Adrenal gland (tissue), 12 donors: Measurements from ENCODE around the gene ALDH1A3. TPM values are rescaled to one million over a fixed set of nuclear protein-coding genes. Genes with fewer than 3 reads are reported as not detected.
A peak's percentile ranks its signal among the peaks of the same experiment; 100 is the strongest.

ENCODE experiments used
- DNase-seq, 7 donors: peaks; one replicate each; pipeline ENCODE4 v3.0.0-alpha.2; 2019 to 2020
- H3K27ac ChIP-seq, 5 donors: fragments of 200-600 bp; sonication (generic) in 4 of 5; 1 replicate in 3 of 5; 2 replicates in 2 of 5; pipeline versions ENCODE4 v1.5.1 to v1.8.0; 2016 to 2020; ENCODE audit warnings: mild to moderate bottlenecking in 1 of 5
- H3K27me3 ChIP-seq: fragments of 200-600 bp; 2 replicates; pipeline ENCODE4 v1.8.0; 2021
- H3K36me3 ChIP-seq, 2 donors: fragments of 200-600 bp; replicated peaks in 1 of 2; 1 replicate in 1 of 2; 2 replicates in 1 of 2; pipeline versions ENCODE4 v1.5.1 to v1.8.0; 2018 to 2022
- H3K4me1 ChIP-seq, 2 donors: fragments of 200-600 bp; replicated peaks in 1 of 2; 1 replicate in 1 of 2; 2 replicates in 1 of 2; pipeline versions ENCODE4 v1.5.1 to v1.8.0; 2018 to 2021
- H3K4me3 ChIP-seq, 4 donors: fragments of 200-600 bp; sonication (generic) in 3 of 4; one replicate each; pipeline ENCODE4 v1.5.1; 2016 to 2018
- H3K9me3 ChIP-seq, 3 donors: fragments of 200-600 bp; sonication (generic) in 1 of 3; replicated peaks in 1 of 3; 1 replicate in 2 of 3; 2 replicates in 1 of 3; pipeline versions ENCODE4 v1.5.1 to v1.8.0; 2016 to 2021
- POLR2A ChIP-seq, 2 donors: fragments of 450-650 bp; IDR thresholded peaks; one replicate each; pipeline ENCODE4 v1.6.1; 2017; ENCODE audit warnings: antibody characterized with exemption in 2 of 2, mild to moderate bottlenecking in 2 of 2, moderate library complexity in 1 of 2
- WGBS, 4 donors: extraction: QIAGEN DNeasy Blood & Tissue Kit in 2 of 4; methylation state at CpG; one replicate each; pipeline versions ENCODE4 v1.1.5 to v1.1.7; 2013 to 2017; 5-methylcytosine and 5-hydroxymethylcytosine counted together
- intact Hi-C, 2 donors: fragments of 100-400 bp; cut with DNase I; formaldehyde crosslinking; loops; one replicate each; pipeline versions ENCODE4 v1.14.1 to v1.15.0; 2022 to 2023
- polyA plus RNA-seq, 3 donors: library from polyadenylated mRNA; stranded (reverse); fragments of 200-250 nt in 2 of 3; fragments of 350-450 nt in 1 of 3; fragmentation: Illumina TruSeq in 1 of 3; extraction: RNeasy Lipid Tissue Mini Kit (QIAGEN cat#74804) in 1 of 3; gene quantifications; one replicate each; pipeline ENCODE4 v1.2.3, GENCODE V29; 2013 to 2014
- total RNA-seq, 9 donors: library from RNA; depleted of rRNA in 4 of 9; stranded (reverse); fragments of >200 nt in 4 of 9; fragments of 120-200 nt in 1 of 9; fragmentation: NEBNext Ultra II Directional in 1 of 9; extraction: Animal tissue kit (Norgen Biotek cat#: 25700) in 1 of 9; gene quantifications; one replicate each; pipeline versions ENCODE4 v1.1.0 to v1.2.4, GENCODE V29; 2013 to 2023
- TF ChIP-seq, protein P1 (sequence below), 6 experiments: fragments of 450-650 bp in 4 of 6; fragments of 200-600 bp in 2 of 6; sonication (generic) in 1 of 6; IDR thresholded peaks; 1 replicate in 5 of 6; 2 replicates in 1 of 6; pipeline versions ENCODE4 v1.5.1 to v1.8.0; 2016 to 2021; ENCODE audit warnings: antibody characterized with exemption in 6 of 6, mild to moderate bottlenecking in 2 of 6, moderate library complexity in 1 of 6
- donor health status: healthy with polysubstance abuse.
- donor health status: Bipolar disorder and iron deficiency.
- donor health status: DM: yes; HTN: yes; CAD: no.
- donor health status: DM: no; HTN: no; CAD: no.
- donor health status: DM: no; HTN: no; CAD: no.
- donor health status: DM: yes; HTN: yes; CAD: no.

Gene ALDH1A3
- total and polyA plus RNA-seq, 12 donors: 1.8 to 165 (median 30.5) TPM

DNA sequence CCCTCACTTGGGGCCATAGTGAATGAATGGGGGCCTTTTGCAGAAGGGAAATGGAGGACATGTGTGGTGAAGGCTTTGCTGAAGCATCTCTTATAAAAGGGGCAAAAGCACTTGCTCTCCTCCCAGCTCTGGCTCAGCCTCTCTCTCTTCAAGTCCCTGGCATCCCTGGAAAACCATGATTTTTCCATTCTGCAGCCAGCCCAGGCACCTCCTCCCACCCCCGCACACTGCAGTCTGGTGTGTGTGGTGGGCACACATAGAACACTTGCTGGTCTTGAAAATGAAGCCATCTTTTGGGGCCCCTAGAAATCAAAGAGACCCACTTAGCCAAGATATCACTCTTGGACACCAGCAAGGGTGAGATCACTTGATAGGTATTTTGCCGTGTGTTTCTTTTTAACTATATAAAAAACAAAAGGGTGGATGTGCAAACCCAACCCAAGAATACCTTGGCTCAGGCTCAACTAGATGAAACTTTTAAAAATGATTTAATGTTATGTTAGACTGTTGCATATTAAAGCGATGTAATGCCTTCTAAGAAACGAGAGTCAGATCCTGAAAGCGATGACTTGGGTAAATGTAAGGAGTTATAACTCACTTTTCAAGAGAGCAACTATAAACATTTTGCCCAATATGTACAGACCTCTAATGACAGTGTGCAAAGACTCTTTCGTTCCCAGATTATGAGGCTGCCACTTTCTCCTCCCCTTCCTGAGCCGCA is 16.4 kb upstream of the ALDH1A3 start:
- Histone ChIP-seq H3K4me1 (no peaks in the 10 kb centered on the region), H3K27ac (no peak overlapping the region), H3K27me3 (no peaks in the 10 kb centered on the region), H3K9me3 (no peaks in the 10 kb centered on the region), H3K4me3 (no peak overlapping the region), H3K36me3 (no peaks in the 10 kb centered on the region)
- DNase-seq: no peak
- WGBS, 4 donors: 69 to 79% (median 73%) methylated on average over 7 of the region's 7 CpGs
- intact Hi-C loops: no loop called here
- no peak for TF ChIP-seq POLR2A (IDR thresholded peaks at IDR 0.05)
- TF ChIP-seq, protein P1, sequence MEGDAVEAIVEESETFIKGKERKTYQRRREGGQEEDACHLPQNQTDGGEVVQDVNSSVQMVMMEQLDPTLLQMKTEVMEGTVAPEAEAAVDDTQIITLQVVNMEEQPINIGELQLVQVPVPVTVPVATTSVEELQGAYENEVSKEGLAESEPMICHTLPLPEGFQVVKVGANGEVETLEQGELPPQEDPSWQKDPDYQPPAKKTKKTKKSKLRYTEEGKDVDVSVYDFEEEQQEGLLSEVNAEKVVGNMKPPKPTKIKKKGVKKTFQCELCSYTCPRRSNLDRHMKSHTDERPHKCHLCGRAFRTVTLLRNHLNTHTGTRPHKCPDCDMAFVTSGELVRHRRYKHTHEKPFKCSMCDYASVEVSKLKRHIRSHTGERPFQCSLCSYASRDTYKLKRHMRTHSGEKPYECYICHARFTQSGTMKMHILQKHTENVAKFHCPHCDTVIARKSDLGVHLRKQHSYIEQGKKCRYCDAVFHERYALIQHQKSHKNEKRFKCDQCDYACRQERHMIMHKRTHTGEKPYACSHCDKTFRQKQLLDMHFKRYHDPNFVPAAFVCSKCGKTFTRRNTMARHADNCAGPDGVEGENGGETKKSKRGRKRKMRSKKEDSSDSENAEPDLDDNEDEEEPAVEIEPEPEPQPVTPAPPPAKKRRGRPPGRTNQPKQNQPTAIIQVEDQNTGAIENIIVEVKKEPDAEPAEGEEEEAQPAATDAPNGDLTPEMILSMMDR (IDR thresholded peaks at IDR 0.05): no peak

DNA sequence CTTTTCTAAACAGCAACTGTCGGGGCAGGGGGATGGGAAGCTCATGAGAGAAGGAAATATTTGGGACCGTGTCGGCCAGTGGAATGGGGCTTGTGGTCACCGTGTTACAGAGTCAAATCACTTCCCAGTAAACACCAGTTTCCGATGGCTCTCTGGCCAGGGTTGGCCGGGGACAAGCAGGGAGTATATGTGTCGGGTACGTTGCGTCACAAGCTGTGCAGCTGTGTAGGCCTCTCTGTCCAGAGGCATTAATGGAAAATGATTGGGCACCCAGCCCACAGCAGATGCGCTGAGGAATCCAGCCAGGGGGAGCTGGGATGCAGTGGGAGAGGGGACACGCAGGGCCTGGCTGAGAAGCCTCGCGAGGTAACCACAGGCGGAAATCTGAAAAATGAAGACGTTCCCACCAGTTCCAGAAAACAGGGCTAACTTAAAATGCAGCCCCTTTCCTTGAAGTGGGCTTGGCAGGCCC is 15.8 kb upstream of the ALDH1A3 start:
- no peak overlapping the region for H3K27ac ChIP-seq
- TF ChIP-seq, protein P1 (IDR thresholded peaks at IDR 0.05): no peak
- no peak for TF ChIP-seq POLR2A (IDR thresholded peaks at IDR 0.05)

DNA sequence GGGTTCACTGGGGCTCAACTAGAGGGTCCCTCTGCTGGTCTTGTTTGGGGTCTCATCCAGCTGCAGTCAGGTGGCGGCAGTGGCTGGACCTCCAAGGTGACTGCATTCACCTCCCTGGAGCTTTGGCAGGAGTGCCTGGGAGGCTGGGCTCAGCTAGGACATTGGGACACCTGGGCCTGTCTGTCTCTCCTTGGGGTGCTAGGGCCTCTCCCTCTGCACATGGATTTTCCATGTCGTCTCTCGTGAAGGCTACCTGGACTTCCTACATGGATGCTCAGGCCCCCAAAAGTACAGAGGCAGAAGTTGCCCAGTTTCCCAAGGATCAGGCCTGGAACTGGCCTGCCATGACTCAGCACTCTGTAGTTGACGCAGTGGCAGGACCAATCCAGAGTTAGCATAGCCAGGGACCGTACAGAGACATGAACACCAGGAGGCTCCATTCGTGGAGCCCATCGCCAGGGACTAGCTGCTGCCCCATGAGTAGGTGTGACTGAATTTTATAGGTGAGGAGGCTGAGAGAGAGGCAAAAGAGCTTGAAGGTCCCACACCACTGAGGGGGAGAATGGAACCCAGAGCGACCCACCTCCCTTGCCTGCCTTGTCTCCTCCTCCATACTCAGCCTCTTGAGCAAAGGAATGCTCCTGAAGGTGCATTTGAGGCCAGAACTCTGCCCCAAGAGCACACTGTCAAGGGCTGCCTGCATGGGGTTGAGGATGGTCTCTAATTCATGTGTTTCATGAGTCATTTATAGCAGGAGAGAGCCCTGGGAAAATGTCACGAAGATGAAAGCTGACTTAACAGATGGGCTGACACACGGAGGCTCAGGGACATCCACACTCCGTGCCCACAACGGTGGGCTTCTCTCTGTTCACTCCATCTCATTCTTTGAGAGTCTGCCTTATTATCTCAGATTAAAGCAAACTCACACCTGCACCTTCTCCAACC is 13.0 kb upstream of the ALDH1A3 start:
- Histone ChIP-seq H3K4me1 (no peaks in the 10 kb centered on the region), H3K9me3 (no peaks in the 10 kb centered on the region), H3K36me3 (no peaks in the 10 kb centered on the region), H3K27ac (no peak overlapping the region), H3K27me3 (no peaks in the 10 kb centered on the region), H3K4me3 (no peak overlapping the region)
- TF ChIP-seq POLR2A (IDR thresholded peaks at IDR 0.05): no peak
- TF ChIP-seq, protein P1 (IDR thresholded peaks at IDR 0.05): no peak
- WGBS, 4 donors: 70 to 78% (median 76%) methylated on average over 6 to 12 of the region's 12 CpGs
- no peak for DNase-seq
- intact Hi-C loops: no loop called here

More for the DNA sequence above, 15.8 kb upstream of the ALDH1A3 start:
- intact Hi-C loops: no loop called here
- peak in 1 of 7 donors; percentile 56 for DNase-seq
- H3K4me3 ChIP-seq: no peak overlapping the region
- 65 to 84% (median 76%) methylated on average over 15 of the region's 15 CpGs for WGBS, 4 donors
- H3K9me3 ChIP-seq: no peaks in the 10 kb centered on the region
- no peaks in the 10 kb centered on the region for H3K36me3 ChIP-seq
- H3K4me1 ChIP-seq: no peaks in the 10 kb centered on the region
- H3K27me3 ChIP-seq: no peaks in the 10 kb centered on the region

DNA sequence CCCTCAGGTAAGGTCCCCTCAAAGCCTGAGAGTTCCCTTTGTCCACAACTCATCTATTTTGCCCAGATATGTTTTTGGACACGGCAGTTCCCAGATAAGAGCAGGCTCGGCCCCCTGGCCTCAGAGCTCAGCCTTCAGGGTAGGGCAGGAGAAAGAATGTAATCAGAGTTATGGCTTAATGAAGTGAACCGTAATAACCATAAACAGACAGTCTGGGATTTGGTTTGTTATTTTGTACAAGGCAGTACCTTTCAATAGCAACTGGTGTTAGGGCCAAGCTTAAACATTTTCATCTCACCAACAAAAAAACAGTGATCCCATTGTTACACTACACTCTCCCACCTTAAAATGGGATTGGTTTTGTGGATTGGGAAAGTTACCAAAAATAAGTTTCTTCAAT is 12.2 kb upstream of the ALDH1A3 start:
- Histone ChIP-seq H3K36me3 (no peaks in the 10 kb centered on the region), H3K4me1 (no peaks in the 10 kb centered on the region), H3K4me3 (no peak overlapping the region), H3K27me3 (no peaks in the 10 kb centered on the region), H3K9me3 (no peaks in the 10 kb centered on the region), H3K27ac (no peak overlapping the region)
- TF ChIP-seq, protein P1 (IDR thresholded peaks at IDR 0.05): no peak
- no peak for DNase-seq
- WGBS, 4 donors: 58 to 74% (median 68%) methylated on average over 3 of the region's 3 CpGs
- intact Hi-C loops: no loop called here
